Esophagus (tissue), 2 donors: ENCODE results near the gene TEX54. TPM values are rescaled to one million over a fixed set of nuclear protein-coding genes. Genes with fewer than 3 reads are reported as not detected.
A peak's percentile ranks its signal among the peaks of the same experiment; 100 is the strongest.

ENCODE experiments used
- H3K27ac ChIP-seq, 2 donors: one replicate each; pipeline ENCODE4 v1.5.1; 2013; ENCODE audit warnings: low read depth in 2 of 2, mild to moderate bottlenecking in 2 of 2, inconsistent platforms in 1 of 2, low read length in 1 of 2, moderate library complexity in 1 of 2
- H3K27me3 ChIP-seq, 2 donors: one replicate each; pipeline ENCODE4 v1.6.1; 2013; ENCODE audit warnings: low read length in 2 of 2, control low read depth in 1 of 2, mild to moderate bottlenecking in 1 of 2; ENCODE audit not compliant: insufficient read depth in 2 of 2, control insufficient read depth in 1 of 2
- H3K36me3 ChIP-seq, 2 donors: one replicate each; pipeline ENCODE4 v1.6.1; 2013; ENCODE audit warnings: low read length in 1 of 2; ENCODE audit not compliant: control insufficient read depth in 2 of 2, insufficient read depth in 2 of 2
- H3K4me1 ChIP-seq, 2 donors: one replicate each; pipeline ENCODE4 v1.6.1; 2013; ENCODE audit warnings: low read length in 1 of 2; ENCODE audit not compliant: control insufficient read depth in 2 of 2, insufficient read depth in 2 of 2
- H3K4me3 ChIP-seq, 2 donors: one replicate each; pipeline ENCODE4 v1.5.1; 2013; ENCODE audit warnings: low read length in 2 of 2, mild to moderate bottlenecking in 2 of 2, low read depth in 1 of 2, moderate library complexity in 1 of 2
- H3K9me3 ChIP-seq, 2 donors: one replicate each; pipeline ENCODE4 v1.6.1; 2013; ENCODE audit warnings: mild to moderate bottlenecking in 2 of 2, low read depth in 1 of 2, low read length in 1 of 2, moderate library complexity in 1 of 2; ENCODE audit not compliant: control insufficient read depth in 2 of 2, insufficient read depth in 1 of 2
- WGBS, 2 donors: extraction: QIAGEN DNeasy Blood & Tissue Kit; methylation state at CpG; one replicate each; pipeline ENCODE4 v1.1.7; 2013; 5-methylcytosine and 5-hydroxymethylcytosine counted together
- polyA plus RNA-seq, 2 donors: library from polyadenylated mRNA; stranded (reverse); fragments of 200-250 nt; gene quantifications; one replicate each; pipeline ENCODE4 v1.2.3, GENCODE V29; 2013
- donor health status: healthy with polysubstance abuse.
- donor health status: Bipolar disorder and iron deficiency.

TEX54 gene
- polyA plus RNA-seq, 2 donors, result not detected

DNA sequence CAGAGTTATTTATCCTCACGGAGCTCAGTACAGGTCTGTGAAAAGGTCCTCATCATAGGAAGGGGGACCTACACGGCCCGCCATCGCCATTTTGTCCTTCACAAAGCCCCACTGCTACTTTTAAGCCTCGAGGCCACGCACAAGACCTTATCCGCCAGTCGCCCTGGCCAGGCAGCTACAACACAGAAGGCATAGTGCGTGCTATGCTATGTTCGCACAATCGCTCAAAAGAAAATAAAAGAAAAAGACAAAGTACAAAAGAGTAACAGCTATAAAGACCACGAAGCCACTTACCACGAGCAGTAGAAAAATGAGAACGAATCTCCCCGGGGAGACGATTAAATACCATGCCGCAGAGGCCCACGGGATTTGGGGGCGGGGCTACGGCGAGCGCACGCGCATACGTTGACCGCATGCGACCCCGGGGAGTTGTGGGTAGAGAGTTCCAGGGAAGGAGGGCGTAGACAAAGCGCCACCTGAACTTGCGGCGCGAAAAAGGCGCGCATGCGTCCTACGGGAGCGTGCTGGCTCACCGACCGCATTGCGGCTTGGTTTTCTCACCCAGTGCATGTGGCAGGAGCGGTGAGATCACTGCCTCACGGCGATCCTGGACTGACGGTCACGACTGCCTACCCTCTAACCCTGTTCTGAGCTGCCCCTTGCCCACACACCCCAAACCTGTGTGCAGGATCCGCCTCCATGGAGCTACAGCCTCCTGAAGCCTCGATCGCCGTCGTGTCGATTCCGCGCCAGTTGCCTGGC lies 23.1 kb upstream of the TEX54 start:
- H3K9me3 ChIP-seq, result no peaks in the 10 kb centered on the region
- 0 to 1% methylated on average over 54 of the region's 54 CpGs for WGBS, 2 donors
- H3K36me3 ChIP-seq, result peaks cover 0 to 12% of the 10 kb centered on the region in 2 donors
- peak overlapping the region; percentile 76 to 100 for H3K4me3 ChIP-seq
- H3K27ac ChIP-seq, result peak overlapping the region; percentile 83 to 90
- H3K4me1 ChIP-seq, result peaks cover 0 to 4% of the 10 kb centered on the region in 2 donors
- H3K27me3 ChIP-seq, result no peaks in the 10 kb centered on the region

GRCh38 chr11:62854825-62855570 lies 22.4 kb upstream of the TEX54 start:
- peaks cover 0 to 12% of the 10 kb centered on the region in 2 donors for H3K36me3 ChIP-seq
- H3K27ac ChIP-seq, result peak overlapping the region; percentile 63 to 90
- H3K9me3 ChIP-seq, result no peaks in the 10 kb centered on the region
- no peaks in the 10 kb centered on the region for H3K27me3 ChIP-seq
- peaks cover 0 to 4% of the 10 kb centered on the region in 2 donors for H3K4me1 ChIP-seq
- H3K4me3 ChIP-seq, result peak overlapping the region; percentile 76 to 100
- 1 to 2% methylated on average over 15 of the region's 15 CpGs for WGBS, 2 donors

GRCh38 chr11:62854013-62854824 lies 21.6 kb upstream of the TEX54 start:
- H3K4me3 ChIP-seq, result peak overlapping the region; percentile 76 to 100
- peak overlapping the region in 1 of 2 donors; percentile 29 for H3K27ac ChIP-seq
- peaks cover 0 to 12% of the 10 kb centered on the region in 2 donors for H3K36me3 ChIP-seq
- 10 to 11% methylated on average over 8 of the region's 8 CpGs for WGBS, 2 donors
- H3K4me1 ChIP-seq, result peaks cover 0 to 4% of the 10 kb centered on the region in 2 donors
- no peaks in the 10 kb centered on the region for H3K27me3 ChIP-seq
- no peaks in the 10 kb centered on the region for H3K9me3 ChIP-seq

GRCh38 chr11:62853279-62853965 lies 20.8 kb upstream of the TEX54 start:
- peak overlapping the region; percentile 2 to 100 for H3K4me3 ChIP-seq
- H3K4me1 ChIP-seq, result peaks cover 0 to 4% of the 10 kb centered on the region in 2 donors
- no peaks in the 10 kb centered on the region for H3K9me3 ChIP-seq
- H3K27ac ChIP-seq, result no peak overlapping the region
- no peaks in the 10 kb centered on the region for H3K27me3 ChIP-seq
- peaks cover 0 to 12% of the 10 kb centered on the region in 2 donors for H3K36me3 ChIP-seq
- WGBS, 2 donors, result 36 to 37% methylated on average over 7 of the region's 7 CpGs

GRCh38 chr11:62852523-62853188 lies 20.0 kb upstream of the TEX54 start:
- peaks cover 0 to 12% of the 10 kb centered on the region in 2 donors for H3K36me3 ChIP-seq
- no peaks in the 10 kb centered on the region for H3K27me3 ChIP-seq
- H3K27ac ChIP-seq, result no peak overlapping the region
- H3K4me3 ChIP-seq, result peak overlapping the region in 1 of 2 donors; percentile 100
- H3K9me3 ChIP-seq, result no peaks in the 10 kb centered on the region
- H3K4me1 ChIP-seq, result peaks cover 0 to 4% of the 10 kb centered on the region in 2 donors

- H3K27me3 ChIP-seq, result no peaks in the 10 kb centered on the region
- WGBS, 2 donors, result 40 to 47% methylated on average over 3 of the region's 3 CpGs
- H3K9me3 ChIP-seq, result no peaks in the 10 kb centered on the region
- no peak overlapping the region for H3K4me3 ChIP-seq
- peaks cover 0 to 12% of the 10 kb centered on the region in 2 donors for H3K36me3 ChIP-seq
- H3K4me1 ChIP-seq, result no peaks in the 10 kb centered on the region
- no peak overlapping the region for H3K27ac ChIP-seq
Observed at GRCh38 chr11:62851807-62852522, 19.3 kb upstream of the TEX54 start.

GRCh38 chr11:62850911-62851806 lies 18.5 kb upstream of the TEX54 start:
- Histone ChIP-seq H3K36me3 (peaks cover 0 to 12% of the 10 kb centered on the region in 2 donors), H3K27me3 (no peaks in the 10 kb centered on the region), H3K4me3 (no peak overlapping the region), H3K9me3 (no peaks in the 10 kb centered on the region), H3K4me1 (no peaks in the 10 kb centered on the region), H3K27ac (peak overlapping the region in 1 of 2 donors; percentile 40)
- WGBS, 2 donors, result 58 to 59% methylated on average over 15 of the region's 15 CpGs
